KG1 (cell line): Measurements from ENCODE around the gene FUT7.
"Not testable (repeated sequence)": the region's sequence is repeated elsewhere in the genome, so short reads cannot be mapped to it uniquely, and the experiment has no call there.

Experiments used
- DNase-seq: peaks from one replicate; lab custom pipeline; 2025; lab: John Stamatoyannopoulos, UW

Gene FUT7

DNA sequence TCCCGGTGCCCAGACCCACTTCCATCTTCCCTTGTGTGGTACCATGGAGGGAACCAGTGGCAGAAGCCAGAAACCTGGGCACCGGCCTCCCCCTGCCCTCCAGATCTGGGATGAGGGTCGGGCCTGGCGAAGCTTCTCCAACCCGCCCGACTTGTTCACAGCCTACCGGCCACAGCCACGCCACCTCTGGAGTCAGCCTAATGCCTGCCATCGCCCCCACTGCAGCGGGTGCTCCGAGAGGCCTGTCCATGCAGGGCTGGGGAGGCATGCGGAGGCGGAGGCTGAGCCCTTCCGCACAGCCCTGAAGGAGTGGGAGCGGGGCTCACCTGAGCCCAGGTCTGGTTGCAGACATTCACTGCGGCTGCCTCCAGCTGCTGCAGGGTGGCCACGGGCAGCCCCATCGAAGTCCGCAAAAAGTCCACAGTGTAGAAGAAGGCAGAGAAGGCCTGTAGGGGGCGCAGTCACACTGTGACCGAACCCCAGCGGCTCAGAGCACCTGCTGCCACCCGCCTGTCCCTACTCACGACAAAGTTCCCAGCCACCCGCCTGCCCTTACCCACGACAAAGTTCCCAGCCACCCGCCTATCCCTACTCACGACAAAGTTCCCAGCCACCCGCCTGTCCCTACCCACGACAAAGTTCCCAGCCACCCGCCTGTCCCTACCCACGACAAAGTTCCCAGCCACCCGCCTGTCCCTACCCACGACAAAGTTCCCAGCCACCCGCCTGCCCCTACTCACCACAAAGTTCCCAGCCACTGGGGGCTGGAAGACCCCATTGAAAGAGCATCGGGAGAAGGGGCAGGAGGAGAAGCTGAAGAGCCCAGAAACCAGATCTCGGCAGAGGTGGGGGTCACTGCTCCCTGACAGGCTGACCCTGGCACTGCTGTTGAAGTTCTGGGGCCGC is 17.9 kb upstream of the FUT7 start:
- peak; percentile 32 for DNase-seq

DNA sequence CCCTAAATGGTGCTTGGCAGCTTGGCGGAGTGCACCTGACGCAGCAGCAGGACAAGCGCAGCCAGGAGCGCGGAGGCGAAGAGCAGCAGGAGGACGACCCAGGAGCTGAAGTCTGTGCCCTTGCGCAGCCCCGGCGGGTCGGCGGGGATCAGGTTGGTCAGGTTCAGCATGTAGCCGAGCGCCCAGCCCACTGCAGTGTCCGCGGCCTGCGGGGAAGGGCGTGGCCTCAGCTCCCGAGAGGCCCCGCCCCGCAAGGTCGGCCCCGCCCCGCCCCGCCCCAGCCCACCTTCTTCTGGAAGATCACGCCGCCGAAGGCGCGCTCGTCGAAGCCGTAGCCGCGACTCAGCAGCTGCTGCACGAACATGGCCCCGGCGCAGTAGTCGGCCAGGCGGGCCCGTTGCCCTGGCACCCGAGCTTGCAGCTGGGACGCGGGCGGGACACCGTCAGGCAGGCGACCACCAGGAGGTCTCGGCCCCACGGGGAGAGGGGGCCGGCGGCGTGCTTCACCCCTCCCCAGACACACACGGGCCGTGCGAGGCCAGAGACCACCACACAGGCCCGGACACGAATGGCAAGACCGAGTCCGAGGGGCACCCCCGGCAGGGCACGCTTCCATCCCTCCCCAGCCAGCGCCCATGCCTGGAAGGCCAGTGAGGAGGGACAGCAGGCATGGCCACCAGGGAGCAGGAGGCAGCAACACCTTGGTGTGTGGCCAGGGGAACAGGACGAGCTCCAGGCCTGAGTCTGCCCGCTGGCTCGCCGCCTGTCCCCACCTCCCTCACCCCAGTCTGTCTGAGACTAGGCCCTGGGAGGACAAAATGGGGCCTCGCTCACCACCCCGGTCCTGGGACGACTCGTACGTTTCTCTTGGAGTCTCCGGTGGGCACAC is 17.0 kb upstream of the FUT7 start:
- no peak for DNase-seq

DNA sequence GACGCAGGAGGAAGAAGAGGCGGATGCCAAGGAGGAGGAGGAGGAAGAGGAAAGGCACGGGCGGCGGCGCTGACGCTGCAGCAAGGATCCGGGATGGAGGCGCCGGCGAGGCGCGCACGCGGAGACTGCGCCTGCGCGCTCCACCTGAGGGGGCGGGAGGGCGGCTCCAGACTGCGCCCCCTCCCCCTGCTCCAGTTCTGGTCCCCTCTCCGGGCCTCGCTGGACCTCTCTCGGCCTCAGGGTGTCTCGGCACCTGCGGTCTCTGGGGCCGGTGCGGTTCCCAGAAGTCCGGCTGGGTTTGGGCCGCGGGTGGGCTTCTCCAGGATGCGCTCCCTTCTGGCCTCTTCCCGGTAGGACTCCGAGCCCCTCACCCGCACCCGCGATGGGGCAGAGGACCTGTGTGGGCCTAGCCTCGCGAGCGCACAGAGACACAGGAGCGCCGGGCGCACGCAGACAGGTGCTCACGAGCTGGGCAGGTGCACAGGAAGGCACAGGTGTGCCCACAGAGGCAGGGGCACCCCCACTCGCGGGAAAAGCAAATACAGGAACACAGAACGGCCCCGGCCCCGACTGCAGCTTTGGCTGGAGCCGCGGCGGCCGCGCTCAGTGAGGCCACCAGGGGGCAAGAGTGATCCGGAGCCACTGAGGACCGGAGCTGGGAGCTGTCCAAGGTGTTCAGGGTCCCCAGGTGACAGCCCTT is 14.3 kb upstream of the FUT7 start, which contains the start of gene NPDC1:
NPDC1 (minus strand) TSS at position 90 of the 700 bp plus-strand sequence. CDS start 188 bp downstream, outside the sequence.
- peak; percentile 39 for DNase-seq

DNA sequence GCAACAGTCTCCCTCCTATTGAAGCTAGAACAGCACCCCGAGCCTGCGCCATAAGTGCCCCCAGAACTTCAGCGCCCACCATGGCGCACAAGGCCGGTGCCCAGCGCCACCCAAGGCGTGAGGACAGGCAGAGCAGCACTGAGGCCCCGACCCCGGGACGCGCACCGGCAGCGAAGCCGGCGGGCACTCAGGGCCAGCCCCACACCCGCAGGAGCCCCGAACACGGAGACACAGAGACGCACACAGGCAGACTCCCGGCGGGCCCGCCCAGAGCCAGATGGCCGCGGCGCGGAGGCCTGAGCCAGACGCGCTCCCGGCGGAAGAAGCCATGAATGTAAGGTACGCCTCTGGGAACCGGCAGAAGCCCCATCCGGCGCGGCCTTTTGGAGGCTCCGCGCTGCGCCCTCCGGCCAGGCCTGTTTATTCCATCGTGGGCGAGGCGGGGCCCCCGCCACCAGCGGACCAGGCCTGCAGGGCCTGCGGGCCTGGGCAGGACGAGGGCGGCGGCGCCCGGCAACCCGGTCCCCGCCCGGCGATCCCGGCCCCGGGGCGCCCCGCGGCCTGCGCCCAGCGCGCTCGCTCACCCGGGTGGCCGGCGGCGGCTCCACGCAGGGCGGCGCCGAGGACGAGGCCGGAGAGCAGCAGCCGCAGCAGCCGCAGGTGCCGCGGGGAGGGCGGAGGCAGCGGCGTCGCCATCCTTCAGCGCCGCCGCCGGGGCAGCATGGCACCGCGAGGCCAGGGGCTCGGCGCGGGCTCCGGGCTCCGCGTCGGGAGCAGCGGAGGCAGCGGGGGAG is 13.6 kb upstream of the FUT7 start:
- DNase-seq, result peak; percentile 26

DNA sequence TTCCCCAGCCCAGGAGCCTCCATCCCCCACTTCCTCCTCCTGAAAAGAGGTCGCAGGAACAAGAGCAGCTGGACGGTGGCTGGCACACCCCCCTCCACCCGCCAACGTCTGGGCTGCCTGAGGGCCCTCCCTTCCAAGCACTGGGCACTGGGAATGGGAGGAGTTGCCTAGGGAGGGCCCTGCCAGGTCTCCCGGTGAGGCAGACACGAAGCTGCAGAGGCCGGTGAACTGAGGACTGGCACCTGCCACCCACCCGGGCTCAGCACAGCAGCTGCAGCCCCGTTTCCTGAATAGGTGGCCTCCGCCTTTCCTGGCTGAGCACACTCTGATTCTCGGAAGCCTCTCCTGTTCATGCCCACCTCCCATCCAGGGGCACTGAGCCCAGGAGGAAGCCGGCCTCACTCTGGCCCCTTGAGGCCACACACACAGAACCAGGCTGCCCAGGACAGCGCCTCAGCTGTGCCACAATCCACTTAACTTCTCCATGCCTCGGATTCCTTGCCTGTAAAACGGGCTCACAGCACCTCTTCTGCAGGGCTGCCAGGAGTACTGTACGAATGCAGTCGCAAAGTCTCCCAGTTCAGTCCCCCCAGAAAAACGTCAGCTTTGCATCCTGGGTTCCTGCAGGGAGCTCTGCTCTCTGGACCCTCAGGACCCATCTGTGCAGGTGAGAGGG is 12.8 kb upstream of the FUT7 start:
- DNase-seq, result no peak

DNA sequence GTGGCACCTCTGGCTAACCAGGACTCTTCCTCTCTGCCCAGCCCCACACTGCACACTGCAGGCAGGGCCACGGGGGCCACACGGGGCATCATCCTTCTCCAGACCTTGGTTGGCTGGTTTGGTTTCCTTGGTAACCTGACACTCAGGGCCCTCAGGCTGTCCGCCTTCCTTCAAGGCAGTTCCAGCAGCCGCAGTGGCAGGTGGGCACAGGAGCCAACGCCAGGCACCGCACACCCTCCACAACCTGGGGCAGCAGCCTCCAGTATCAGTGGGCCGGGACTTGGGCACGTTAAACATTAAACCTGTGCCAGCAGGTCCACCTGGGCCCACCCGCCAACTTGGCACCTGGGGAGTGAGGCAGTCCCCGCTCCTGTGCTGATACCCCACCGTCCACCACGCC is 12.1 kb upstream of the FUT7 start:
- no peak for DNase-seq

DNA sequence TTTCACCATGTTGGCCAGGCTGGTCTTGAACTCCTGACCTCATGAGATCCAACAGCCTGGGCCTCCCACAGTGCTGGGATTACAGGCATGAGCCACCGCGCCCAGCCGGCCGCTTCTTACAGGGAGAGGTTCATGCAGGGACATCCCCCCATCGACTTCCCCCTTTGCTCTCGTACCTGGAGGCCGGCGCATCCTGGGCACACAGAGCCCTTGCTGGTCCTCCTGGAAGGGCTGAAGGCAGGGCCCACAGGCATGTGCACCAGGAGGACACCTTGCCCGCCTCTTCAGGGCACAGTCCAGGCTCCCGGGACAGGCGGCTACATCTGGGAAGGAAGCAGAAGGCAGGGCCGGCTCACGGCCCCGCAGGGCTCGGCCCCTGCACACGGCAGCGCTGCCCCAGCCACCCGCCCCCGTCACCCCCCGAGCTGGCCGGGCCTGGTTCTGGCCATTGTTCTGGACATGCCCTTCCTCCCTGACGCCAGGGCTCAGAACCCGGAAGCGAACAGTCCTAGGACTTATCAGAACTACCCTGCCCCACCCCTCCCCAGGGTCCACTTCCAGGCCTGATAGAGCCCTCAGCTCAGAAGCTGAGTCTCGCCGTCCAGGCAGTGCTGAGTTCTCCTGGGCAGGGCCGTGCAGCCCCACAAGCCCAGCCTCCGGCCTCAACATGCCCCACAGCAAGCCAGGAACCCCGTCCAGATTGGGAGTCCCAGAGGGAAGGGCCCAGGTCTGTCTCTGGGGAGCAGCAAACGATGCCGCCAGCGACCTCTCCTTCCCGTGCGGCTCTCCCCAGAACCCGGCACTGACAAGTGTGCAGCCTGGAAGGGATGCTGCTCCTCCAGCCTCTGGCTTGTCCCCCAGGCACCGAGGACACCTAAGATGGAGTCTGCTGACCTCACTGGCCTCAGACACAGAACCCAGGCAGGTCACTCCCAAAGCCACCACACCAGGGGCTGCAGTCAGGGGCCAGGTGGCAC is 11.2 kb upstream of the FUT7 start:
- no peak for DNase-seq

DNA sequence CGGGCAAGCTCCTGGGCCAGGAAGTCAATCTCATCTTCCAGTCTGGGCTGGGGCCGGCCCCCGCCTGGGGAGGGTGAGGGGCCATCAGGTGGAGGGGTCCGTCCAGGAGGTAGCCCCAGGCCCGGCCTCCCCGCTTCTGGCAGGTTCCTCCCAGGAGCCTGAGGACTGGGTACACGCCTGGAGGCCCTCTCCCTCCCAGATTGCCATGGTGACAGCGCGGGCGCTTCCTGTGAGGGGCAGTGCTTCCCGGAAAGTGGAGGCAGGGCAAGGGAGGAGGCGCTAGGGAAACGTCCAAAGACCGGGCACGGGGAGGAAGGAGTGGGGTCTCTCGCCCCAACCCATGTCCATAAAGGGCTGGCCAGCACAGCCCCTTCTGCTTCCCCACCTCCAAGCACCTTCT is 9.2 kb upstream of the FUT7 start:
- no peak for DNase-seq

DNA sequence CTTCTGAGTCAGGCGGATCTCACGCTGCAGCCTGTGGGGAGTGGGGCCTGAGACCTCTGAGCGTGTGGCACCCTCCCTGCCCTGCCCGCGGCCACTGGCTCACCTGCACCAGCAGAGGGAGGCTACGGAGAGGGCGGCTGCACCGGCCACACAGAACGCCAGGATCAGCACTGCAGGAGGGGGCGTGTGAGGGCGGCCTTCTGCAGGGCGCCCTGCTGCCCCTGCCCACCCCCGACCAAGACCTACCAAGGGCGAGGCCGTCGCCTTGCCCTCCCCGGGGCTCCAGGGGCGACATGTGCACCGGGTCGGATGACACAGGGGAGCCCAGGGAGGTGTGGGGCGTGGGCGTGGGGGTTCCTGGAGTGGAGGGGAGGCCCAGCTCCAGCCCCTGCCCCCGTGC is 8.7 kb upstream of the FUT7 start:
- no peak for DNase-seq

DNA sequence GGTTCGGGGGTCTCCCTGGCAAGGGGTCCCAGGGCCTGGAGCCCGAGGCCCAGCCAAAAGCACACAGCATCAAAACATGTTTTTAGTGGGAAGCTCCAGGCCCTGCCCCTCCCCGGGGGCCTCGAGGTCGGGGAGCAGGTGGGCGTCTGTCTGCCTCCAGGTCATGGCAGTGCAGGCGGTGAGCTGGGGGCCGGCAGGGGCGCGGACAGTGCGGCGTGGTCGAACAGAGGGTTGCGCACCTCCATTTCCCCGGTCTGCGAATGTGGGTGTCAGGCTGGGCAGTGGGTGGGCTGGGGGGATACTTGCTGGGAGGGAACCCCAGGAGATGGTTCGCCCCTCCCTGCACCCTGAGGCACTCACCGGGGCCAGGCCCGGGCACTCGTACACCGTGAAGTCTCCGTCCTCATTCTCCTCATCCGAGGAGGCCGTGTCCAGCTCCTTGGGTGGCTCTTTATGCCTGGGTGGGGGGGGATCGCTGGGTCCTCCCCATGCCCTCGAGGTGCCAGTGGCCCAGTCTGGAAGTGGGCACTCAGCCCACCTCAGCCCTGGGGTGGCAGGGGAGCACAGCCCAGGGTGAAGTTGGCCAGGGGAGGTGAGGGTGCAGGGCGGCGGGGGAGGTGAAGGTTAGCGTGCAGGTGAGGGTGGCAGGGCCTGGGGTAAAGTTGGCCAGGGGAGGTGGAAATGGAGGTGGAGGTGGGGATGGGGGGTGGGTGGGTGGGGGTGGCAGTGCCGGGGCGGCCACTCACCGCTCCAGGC is 7.9 kb upstream of the FUT7 start:
- DNase-seq, result no peak

DNA sequence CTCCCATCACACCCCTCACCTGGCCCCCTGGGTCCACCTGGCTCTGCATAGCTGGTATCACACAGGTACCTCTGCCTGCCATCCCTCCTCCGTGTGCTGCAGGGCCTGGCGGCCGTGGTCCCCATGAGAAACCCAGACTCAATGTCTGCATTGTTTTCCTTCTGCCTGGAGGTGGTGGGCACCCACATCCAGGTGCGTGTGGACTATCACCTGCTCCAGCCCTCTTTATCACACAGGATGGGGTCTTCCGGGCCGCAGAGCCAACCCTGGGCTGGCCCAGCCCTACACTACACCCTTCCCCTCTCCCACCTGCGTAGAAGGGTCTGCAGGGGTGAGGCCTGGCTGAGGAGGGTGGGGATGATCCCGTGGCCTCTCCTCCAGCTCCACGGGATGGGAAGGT is 7.0 kb upstream of the FUT7 start:
- no peak for DNase-seq

DNA sequence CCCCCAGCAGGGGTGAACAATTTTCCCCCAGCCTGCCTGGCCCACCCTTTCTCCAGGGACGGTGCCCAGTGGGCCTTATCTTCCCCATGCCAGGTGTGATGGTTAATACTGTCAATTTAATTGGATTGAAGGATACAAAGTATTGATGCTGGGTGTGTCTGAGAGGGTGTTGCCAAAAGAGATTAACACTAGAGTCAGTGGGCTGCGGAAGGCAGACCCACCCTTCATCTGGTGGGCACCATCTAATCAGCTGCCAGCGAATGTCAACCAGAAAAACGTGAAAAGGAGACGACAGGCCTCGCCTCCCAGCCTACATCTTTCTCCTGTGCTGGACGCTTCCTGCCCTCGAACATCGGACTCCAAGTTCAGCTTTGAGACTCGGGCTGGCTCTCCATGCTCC is 5.6 kb upstream of the FUT7 start:
- no peak for DNase-seq

DNA sequence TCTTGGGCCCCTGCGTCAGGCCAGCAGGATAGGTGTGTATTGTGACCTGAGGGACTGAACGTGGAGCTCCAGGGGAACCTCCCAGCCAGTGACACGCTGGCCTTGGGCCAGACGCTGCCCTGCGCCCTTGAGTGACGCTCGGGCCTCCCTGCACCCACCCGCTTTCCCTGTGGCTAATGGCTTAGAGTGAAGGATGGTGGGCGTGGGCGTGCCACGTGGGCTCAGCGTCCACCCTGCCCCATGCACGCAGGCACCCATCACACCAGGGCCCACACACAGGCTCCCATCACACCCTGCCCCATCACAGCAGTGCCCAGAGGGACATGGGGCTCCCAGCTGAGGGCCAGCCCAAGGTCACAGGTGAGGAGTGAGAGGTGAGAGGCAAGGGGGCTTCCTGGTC is 5.1 kb upstream of the FUT7 start:
- no peak for DNase-seq

DNA sequence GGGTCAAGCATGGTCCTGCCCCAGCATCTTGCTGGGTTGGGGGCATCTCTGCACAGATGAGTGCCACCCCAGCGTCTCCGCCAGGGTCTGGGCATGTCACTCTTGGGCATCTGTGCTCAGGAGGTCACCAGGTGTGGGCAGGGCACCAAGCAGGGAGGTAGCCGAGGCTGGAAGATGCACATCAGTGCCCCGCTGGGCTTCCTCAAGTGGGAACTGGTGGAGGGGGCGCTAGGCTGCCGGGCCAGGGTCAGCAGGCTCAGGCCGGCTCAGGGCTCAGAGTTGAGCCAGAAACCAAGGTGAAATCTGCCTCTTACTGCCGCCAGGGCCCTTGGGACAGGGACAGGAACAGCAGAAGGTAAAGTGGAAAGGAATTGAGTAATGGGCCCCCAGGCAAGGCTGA is 4.0 kb upstream of the FUT7 start:
- DNase-seq, result no peak

DNA sequence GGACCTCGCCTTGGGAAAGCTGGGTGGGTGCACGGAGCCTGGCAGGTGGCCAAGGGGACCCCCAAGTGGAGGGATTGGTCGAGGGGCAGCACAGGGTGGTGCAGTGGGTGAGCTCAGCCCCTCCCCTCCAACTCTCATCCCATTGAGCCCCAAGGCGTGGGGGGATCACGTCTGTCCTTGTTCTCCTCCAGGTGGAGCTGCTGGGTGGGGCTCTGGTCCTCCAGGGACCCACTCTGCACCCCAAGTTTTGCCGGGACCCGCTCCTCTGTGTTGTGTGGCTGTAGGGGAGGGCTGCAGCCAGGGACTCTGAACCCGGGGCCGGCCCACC is 3.6 kb upstream of the FUT7 start:
- DNase-seq, result no peak

DNA sequence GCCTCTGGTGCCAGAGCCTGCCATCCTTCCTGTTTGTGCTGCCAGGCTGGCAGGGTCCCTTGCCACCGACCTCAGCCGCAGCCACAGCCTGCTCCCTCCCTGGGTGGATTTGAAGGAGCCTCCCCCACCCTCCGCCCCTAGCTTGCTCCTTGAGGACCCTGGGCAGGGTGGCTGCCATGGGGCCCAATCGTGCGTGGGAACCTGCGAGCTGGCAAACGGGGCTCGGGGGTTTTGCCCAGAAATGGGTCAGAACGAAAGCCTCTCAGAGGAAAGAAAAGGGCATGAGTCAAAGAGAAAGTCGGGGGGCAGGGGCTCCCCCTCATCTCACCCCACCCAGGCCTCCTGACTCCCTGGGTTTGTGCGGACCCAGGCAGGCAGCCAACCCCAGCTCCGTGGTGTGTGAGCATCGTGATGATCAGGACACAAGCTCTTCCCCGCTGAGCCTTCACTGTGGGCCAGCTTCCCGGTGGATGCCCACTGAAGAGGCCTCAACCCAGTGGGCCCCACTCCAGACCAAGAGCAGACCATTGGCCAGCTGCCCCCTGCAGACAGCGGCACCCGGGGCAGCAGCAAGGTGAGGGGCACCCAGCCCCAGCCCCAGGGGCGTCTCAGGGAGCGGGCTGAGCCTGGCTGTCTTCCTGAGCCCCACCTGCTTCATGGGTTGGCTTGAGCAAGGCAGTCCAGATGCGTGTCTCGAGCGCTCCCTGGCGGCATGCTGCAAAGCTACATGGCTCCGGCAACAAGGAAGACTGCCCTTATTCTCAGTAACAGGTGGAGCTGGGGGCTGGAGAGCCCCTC is 3.0 kb upstream of the FUT7 start:
- peak; percentile 88 for DNase-seq

DNA sequence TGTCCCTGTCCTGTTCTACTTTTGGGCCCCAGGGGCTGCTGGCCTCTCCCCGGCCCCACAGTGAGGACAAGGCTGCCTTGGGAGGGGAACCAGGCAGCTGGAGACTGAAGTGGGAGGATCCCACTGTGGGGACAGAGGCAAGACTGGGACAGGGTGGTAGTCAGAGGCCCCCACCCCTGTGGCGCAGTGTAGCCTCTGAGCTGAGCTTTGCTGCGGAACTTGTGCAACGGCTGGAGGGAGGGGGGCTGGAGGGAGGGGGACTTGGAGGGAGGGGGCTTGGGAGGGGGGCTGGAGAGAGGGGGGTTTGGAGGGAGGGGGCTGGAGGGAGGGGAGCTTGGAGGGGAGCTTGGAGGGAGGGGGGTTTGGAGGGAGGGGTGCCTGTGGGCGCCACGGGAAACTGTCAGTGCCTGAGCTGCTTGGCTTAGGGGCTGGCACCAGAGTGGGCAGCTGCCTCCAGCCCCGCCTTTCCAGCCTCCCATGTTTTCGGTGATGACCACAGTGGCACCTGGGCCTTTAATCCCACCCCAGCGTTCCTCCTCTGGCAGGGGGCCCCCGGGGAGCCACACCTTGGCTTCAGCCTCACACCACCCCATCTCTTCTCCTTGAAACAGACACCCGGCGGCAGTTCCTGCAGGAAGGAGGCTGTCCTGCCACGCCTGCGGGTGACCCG is 2.3 kb upstream of the FUT7 start:
- DNase-seq, result peak; percentile 46

DNA sequence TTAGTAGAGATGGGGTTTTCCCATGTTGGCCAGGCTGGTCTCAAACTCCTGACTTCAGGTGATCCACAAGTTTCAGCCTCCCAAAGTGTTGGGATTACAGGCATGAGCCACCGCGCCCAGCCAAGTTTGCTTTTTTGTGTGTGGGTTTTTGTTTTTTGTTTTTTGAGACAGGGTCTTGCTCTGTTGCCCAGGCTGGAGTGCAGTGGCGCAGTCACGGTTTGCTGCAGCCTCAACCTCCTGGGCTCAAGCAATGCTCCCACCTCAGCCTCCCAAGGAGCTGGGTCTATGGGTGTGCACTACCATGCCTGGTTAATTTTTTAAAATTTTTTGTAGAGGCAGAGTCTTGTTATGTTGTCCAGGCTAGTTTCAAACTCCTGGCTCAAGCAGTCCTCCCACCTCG is 1.6 kb upstream of the FUT7 start:
- not testable (repeated sequence) for DNase-seq
